OCI-LY3 (cell line): ENCODE results near the gene CCDC121.

Experiments
- EZH2phosphoT487 ChIP-seq: fragments of 200-600 bp; shearing (Covaris generic); IDR thresholded peaks from 2 replicates; pipeline ENCODE4 v1.6.1; 2018; ENCODE audit warnings: antibody characterized with exemption, mixed run types, low read depth
- TF ChIP-seq, protein P1 (sequence below): fragments of 200-600, 300-600 bp; sonication (generic); IDR thresholded peaks from 2 replicates; pipeline ENCODE4 v1.5.1; 2014; ENCODE audit warnings: antibody characterized with exemption, low read length, low read depth

DNA sequence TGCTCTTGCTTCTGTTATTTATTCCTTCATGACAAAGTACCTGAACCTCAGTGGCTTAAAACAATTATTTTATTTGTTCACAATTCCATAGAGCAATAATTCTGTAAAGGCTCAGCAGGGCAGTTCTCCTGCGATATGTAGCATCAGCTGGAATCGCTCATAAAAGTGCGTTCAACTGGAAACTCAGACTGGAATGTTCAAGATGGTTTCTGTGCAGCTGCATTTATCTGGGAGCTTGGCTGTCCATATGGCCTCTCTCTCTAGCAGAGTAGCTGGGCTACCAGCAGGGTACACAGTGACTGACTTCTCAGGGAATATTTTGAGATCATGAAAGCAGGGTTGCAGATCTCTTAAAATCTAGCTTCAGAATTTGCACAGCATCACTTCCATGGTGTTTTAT, 13.5 kb downstream of the CCDC121 start:
- TF ChIP-seq, protein P1, sequence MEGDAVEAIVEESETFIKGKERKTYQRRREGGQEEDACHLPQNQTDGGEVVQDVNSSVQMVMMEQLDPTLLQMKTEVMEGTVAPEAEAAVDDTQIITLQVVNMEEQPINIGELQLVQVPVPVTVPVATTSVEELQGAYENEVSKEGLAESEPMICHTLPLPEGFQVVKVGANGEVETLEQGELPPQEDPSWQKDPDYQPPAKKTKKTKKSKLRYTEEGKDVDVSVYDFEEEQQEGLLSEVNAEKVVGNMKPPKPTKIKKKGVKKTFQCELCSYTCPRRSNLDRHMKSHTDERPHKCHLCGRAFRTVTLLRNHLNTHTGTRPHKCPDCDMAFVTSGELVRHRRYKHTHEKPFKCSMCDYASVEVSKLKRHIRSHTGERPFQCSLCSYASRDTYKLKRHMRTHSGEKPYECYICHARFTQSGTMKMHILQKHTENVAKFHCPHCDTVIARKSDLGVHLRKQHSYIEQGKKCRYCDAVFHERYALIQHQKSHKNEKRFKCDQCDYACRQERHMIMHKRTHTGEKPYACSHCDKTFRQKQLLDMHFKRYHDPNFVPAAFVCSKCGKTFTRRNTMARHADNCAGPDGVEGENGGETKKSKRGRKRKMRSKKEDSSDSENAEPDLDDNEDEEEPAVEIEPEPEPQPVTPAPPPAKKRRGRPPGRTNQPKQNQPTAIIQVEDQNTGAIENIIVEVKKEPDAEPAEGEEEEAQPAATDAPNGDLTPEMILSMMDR: no peak
- no peak for TF ChIP-seq EZH2phosphoT487
